Adrenal gland (tissue), 5 donors: ENCODE measurements around the gene RAD23A.

ENCODE experiments used
- CTCF ChIP-seq, 6 experiments: fragments of 450-650 bp in 4 of 6; fragments of 200-600 bp in 2 of 6; sonication (generic) in 1 of 6; IDR thresholded peaks; 1 replicate in 5 of 6; 2 replicates in 1 of 6; pipeline versions ENCODE4 v1.5.1 to v1.8.0; 2016 to 2021; ENCODE audit warnings: antibody characterized with exemption in 6 of 6, mild to moderate bottlenecking in 2 of 6, moderate library complexity in 1 of 6
- POLR2A ChIP-seq, 2 donors: fragments of 450-650 bp; IDR thresholded peaks; one replicate each; pipeline ENCODE4 v1.6.1; 2017; ENCODE audit warnings: antibody characterized with exemption in 2 of 2, mild to moderate bottlenecking in 2 of 2, moderate library complexity in 1 of 2
- donor health status: DM: no; HTN: no; CAD: no.

GRCh38 chr19:12996406-12997094, 50.9 kb downstream of the RAD23A start:
- TF ChIP-seq CTCF (IDR thresholded peaks at IDR 0.05), result no peak
- TF ChIP-seq POLR2A (IDR thresholded peaks at IDR 0.05), result no peak
